ENCODE measurements around the gene NCAPD3.

- TF ChIP-seq POLR2A (IDR thresholded peaks at IDR 0.05; ENCODE audit: extremely low read depth, insufficient read length) (no peak), CTCF (IDR thresholded peaks at IDR 0.05; ENCODE audit: low read depth, low read length) (no peak)
Measured at GRCh38 chr11:134144744-134145143, 79.0 kb downstream of the NCAPD3 start.
